Endodermal cell (in vitro differentiated cells): Measurements from ENCODE around the gene UBE2QL1. TPM values are rescaled to one million over a fixed set of nuclear protein-coding genes. Genes with fewer than 3 reads are reported as not detected.

Experiments used
- DNase-seq: peaks from one replicate; pipeline ENCODE4 v3.0.0-alpha.2; 2017
- H3K27ac ChIP-seq: 2 replicates; pipeline ENCODE4 v1.5.1; 2013; ENCODE audit warnings: mild to moderate bottlenecking, low read depth, low read length, moderate library complexity
- H3K27me3 ChIP-seq: 2 replicates; pipeline ENCODE4 v1.6.1; 2013; ENCODE audit warnings: mild to moderate bottlenecking, low read length, moderate library complexity; ENCODE audit not compliant: insufficient read depth, control insufficient read depth, poor library complexity, severe bottlenecking
- H3K36me3 ChIP-seq: 2 replicates; pipeline ENCODE4 v1.7.0; 2013; ENCODE audit warnings: mild to moderate bottlenecking, low read length, moderate library complexity; ENCODE audit not compliant: control insufficient read depth, insufficient read depth
- H3K4me1 ChIP-seq: one replicate; pipeline ENCODE4 v1.7.0; 2013; ENCODE audit warnings: low read length; ENCODE audit not compliant: control insufficient read depth, insufficient read depth
- H3K4me3 ChIP-seq: 2 replicates; pipeline ENCODE4 v1.5.1; 2013; ENCODE audit warnings: mild to moderate bottlenecking, low read length, moderate library complexity
- H3K9ac ChIP-seq: 2 replicates; pipeline ENCODE4 v1.6.1; 2013; ENCODE audit warnings: mild to moderate bottlenecking, low read length, moderate library complexity; ENCODE audit not compliant: poor library complexity, severe bottlenecking; ENCODE audit errors: extremely low read depth
- H3K9me3 ChIP-seq: 2 replicates; pipeline ENCODE4 v1.6.1; 2013; ENCODE audit warnings: mild to moderate bottlenecking, low read length, moderate library complexity; ENCODE audit not compliant: control insufficient read depth
- H3K27ac Mint-ChIP-seq: 2 replicates; pipeline ENCODE4 v1.8.0; 2020; ENCODE audit warnings: mixed read lengths
- H3K27me3 Mint-ChIP-seq: 2 replicates; pipeline ENCODE4 v1.8.0; 2021; ENCODE audit warnings: mild to moderate bottlenecking, mixed read lengths; ENCODE audit not compliant: insufficient read depth
- H3K36me3 Mint-ChIP-seq: 2 replicates; pipeline ENCODE4 v1.8.0; 2020; ENCODE audit warnings: low read depth, mixed read lengths
- H3K4me1 Mint-ChIP-seq: 2 replicates; pipeline ENCODE4 v1.8.0; 2020; ENCODE audit warnings: mixed read lengths
- H3K4me3 Mint-ChIP-seq: 2 replicates; pipeline ENCODE4 v1.8.0; 2020; ENCODE audit warnings: mild to moderate bottlenecking, moderate library complexity, mixed read lengths
- H3K9me3 Mint-ChIP-seq: 2 replicates; pipeline ENCODE4 v1.8.0; 2020; ENCODE audit warnings: mild to moderate bottlenecking, mixed read lengths
- WGBS, 2 experiments: methylation state at CpG; one replicate each; pipeline versions ENCODE4 v1.1.5 to v1.1.7; 2013; ENCODE audit warnings: missing lambda C conversion rate in 2 of 2, mixed read lengths in 1 of 2; ENCODE audit not compliant: insufficient coverage in 1 of 2, insufficient read length in 1 of 2; 5-methylcytosine and 5-hydroxymethylcytosine counted together
- total RNA-seq, 2 donors: library from RNA; stranded (reverse); fragmentation: NEBNext Ultra II Directional in 1 of 2; extraction: Animal tissue kit (Norgen Biotek cat#: 25700) in 1 of 2; gene quantifications; 2 replicates in 1 of 2; 3 replicates in 1 of 2; pipeline ENCODE4 v1.2.1, GENCODE V29; 2021
- TF ChIP-seq, protein P1 (sequence below): fragments of 200-600 bp; sonication (generic); conservative IDR thresholded peaks from 2 replicates; pipeline ENCODE4 v1.5.0; 2021; ENCODE audit warnings: antibody characterized with exemption, mild to moderate bottlenecking

Gene UBE2QL1
- total RNA-seq, 2 donors from 2014 or later = 0.11 TPM; not detected in 1

DNA sequence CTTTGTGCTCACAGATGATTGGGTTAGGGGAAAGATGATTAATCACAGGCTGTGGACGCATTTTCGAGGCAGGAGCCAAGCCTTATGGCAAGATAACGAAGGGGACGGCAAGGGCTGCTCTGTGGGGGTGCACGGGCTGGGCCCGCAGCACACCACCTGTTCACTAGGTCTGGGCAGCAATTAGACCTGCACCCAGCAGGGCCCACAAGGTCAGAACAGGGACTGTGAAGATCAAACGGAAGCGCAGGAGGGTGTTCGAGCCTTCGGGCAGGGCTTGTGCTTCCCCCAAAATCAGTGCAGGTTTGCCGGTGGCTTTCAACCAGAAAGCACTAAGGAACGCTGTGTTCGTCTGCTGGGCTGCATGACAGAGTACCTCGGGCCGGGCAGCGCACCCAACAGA, 73.7 kb downstream of the UBE2QL1 start:
- 91 to 93% methylated on average over 13 to 16 of the region's 16 CpGs for WGBS, 2 experiments
- Histone ChIP-seq H3K9me3 (no peaks in the 10 kb centered on the region), H3K27ac (no peak overlapping the region), H3K9ac (no peak overlapping the region), H3K27me3 (peaks cover 17% of the 10 kb centered on the region), H3K4me1 (no peaks in the 10 kb centered on the region), H3K4me3 (no peak overlapping the region), H3K36me3 (no peaks in the 10 kb centered on the region)
- DNase-seq = no peak
- Mint-ChIP-seq H3K27me3 (peaks cover 32% of the 10 kb centered on the region), H3K9me3 (no peaks in the 10 kb centered on the region), H3K36me3 (no peaks in the 10 kb centered on the region), H3K4me1 (peaks cover 4% of the 10 kb centered on the region), H3K27ac (no peak overlapping the region), H3K4me3 (no peak overlapping the region)
- TF ChIP-seq, protein P1, sequence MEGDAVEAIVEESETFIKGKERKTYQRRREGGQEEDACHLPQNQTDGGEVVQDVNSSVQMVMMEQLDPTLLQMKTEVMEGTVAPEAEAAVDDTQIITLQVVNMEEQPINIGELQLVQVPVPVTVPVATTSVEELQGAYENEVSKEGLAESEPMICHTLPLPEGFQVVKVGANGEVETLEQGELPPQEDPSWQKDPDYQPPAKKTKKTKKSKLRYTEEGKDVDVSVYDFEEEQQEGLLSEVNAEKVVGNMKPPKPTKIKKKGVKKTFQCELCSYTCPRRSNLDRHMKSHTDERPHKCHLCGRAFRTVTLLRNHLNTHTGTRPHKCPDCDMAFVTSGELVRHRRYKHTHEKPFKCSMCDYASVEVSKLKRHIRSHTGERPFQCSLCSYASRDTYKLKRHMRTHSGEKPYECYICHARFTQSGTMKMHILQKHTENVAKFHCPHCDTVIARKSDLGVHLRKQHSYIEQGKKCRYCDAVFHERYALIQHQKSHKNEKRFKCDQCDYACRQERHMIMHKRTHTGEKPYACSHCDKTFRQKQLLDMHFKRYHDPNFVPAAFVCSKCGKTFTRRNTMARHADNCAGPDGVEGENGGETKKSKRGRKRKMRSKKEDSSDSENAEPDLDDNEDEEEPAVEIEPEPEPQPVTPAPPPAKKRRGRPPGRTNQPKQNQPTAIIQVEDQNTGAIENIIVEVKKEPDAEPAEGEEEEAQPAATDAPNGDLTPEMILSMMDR = no peak

DNA sequence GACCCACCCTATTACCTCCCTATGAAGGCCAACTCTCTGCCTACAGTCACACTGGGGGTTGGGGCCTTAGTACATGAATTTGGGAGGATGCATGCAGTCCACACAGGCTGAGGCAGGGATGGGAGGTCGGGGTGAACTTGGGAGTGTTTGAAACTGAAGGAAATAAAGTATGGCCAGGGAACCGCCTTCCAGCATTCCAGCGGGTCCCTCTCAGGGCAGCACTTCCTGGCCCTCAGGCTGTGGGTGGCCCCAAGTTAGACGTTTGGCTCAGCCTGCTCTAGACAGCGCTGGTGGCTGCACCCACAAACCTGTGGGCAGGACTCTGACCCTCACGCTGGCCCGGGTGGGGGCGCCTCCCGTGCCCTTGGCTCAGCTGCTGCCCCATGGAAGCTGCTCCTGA, 74.3 kb downstream of the UBE2QL1 start:
- Mint-ChIP-seq H3K27ac (no peak overlapping the region), H3K9me3 (no peaks in the 10 kb centered on the region), H3K4me1 (peaks cover 4% of the 10 kb centered on the region), H3K4me3 (no peak overlapping the region), H3K36me3 (no peaks in the 10 kb centered on the region), H3K27me3 (peaks cover 28% of the 10 kb centered on the region)
- DNase-seq = no peak
- peaks cover 17% of the 10 kb centered on the region for H3K27me3 ChIP-seq
- no peak overlapping the region for H3K27ac ChIP-seq
- no peak overlapping the region for H3K4me3 ChIP-seq
- H3K4me1 ChIP-seq = no peaks in the 10 kb centered on the region
- WGBS, 2 experiments = 83 to 85% methylated on average over 2 to 9 of the region's 9 CpGs
- TF ChIP-seq, protein P1 = no peak
- no peak overlapping the region for H3K9ac ChIP-seq
- H3K9me3 ChIP-seq = no peaks in the 10 kb centered on the region
- H3K36me3 ChIP-seq = no peaks in the 10 kb centered on the region

DNA sequence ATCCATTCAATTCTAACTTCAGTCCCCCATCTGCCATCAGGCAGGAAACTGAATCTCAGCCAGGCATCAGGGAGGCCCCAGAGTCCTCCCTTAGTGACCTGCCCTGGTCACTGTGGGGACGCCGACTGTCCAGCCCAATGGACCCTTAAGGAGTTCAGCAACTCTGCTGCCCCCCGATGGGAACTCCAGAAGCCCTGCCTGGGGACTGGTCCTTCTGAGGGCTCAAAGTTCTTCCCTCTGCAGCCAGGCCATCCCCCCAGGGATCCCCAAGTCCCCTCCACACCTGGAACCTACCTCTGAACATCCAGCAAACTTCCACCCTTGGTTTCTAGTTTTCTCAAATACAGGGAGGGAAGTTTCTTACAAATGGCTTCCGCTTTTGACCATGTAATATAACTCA, 76.8 kb downstream of the UBE2QL1 start:
- H3K27ac Mint-ChIP-seq = no peak overlapping the region
- TF ChIP-seq, protein P1 = no peak
- H3K36me3 ChIP-seq = no peaks in the 10 kb centered on the region
- H3K4me1 Mint-ChIP-seq = peaks cover 4% of the 10 kb centered on the region
- no peaks in the 10 kb centered on the region for H3K9me3 ChIP-seq
- H3K9me3 Mint-ChIP-seq = no peaks in the 10 kb centered on the region
- H3K36me3 Mint-ChIP-seq = no peaks in the 10 kb centered on the region
- peaks cover 15% of the 10 kb centered on the region for H3K27me3 Mint-ChIP-seq
- no peak overlapping the region for H3K4me3 Mint-ChIP-seq
- no peak overlapping the region for H3K9ac ChIP-seq
- H3K4me1 ChIP-seq = no peaks in the 10 kb centered on the region
- 93% methylated on average over 4 of the region's 4 CpGs; no CpG with 5 or more reads in 1 of the 2 experiments for WGBS, 2 experiments
- no peak for DNase-seq
- H3K27ac ChIP-seq = no peak overlapping the region
- peaks cover 8% of the 10 kb centered on the region for H3K27me3 ChIP-seq
- no peak overlapping the region for H3K4me3 ChIP-seq
